Small intestine (tissue), 7 donors: ENCODE results near the gene ARFGEF3. TPM values are rescaled to one million over a fixed set of nuclear protein-coding genes. Genes with fewer than 3 reads are reported as not detected.
"Not testable (repeated sequence)": the region's sequence is repeated elsewhere in the genome, so short reads cannot be mapped to it uniquely, and the experiment has no call there.

ENCODE experiments used
- DNase-seq, 2 donors: peaks; one replicate each; pipeline versions ENCODE4 v3.0.0 to v3.0.0-alpha.2; 2013
- FAIRE-seq: peaks from 2 replicates; lab custom pipeline; 2012; peaks lifted over from hg19 to GRCh38; lab: Jason Lieb, UNC
- H3K27ac ChIP-seq, 3 donors: one replicate each; pipeline ENCODE4 v1.5.1; 2013; ENCODE audit warnings: low read length in 2 of 3, mild to moderate bottlenecking in 2 of 3, control low read depth in 1 of 3, inconsistent platforms in 1 of 3, low read depth in 1 of 3, moderate library complexity in 1 of 3
- H3K27me3 ChIP-seq, 3 donors: one replicate each; pipeline ENCODE4 v1.6.1; 2013; ENCODE audit warnings: low read length in 3 of 3, inconsistent platforms in 1 of 3; ENCODE audit not compliant: control insufficient read depth in 3 of 3, insufficient read depth in 3 of 3
- H3K36me3 ChIP-seq, 3 donors: one replicate each; pipeline ENCODE4 v1.6.1; 2013; ENCODE audit warnings: low read length in 3 of 3, inconsistent platforms in 1 of 3, low read depth in 1 of 3, mild to moderate bottlenecking in 1 of 3, moderate library complexity in 1 of 3; ENCODE audit not compliant: control insufficient read depth in 3 of 3, insufficient read depth in 2 of 3
- H3K4me1 ChIP-seq, 3 donors: one replicate each; pipeline ENCODE4 v1.6.1; 2013; ENCODE audit warnings: low read length in 2 of 3, inconsistent platforms in 1 of 3, low read depth in 1 of 3, mild to moderate bottlenecking in 1 of 3, moderate library complexity in 1 of 3; ENCODE audit not compliant: control insufficient read depth in 3 of 3, insufficient read depth in 2 of 3
- H3K4me3 ChIP-seq, 3 donors: one replicate each; pipeline ENCODE4 v1.5.1; 2013; ENCODE audit warnings: low read length in 3 of 3, control low read depth in 1 of 3, inconsistent platforms in 1 of 3, low read depth in 1 of 3, mild to moderate bottlenecking in 1 of 3, moderate library complexity in 1 of 3
- H3K9me3 ChIP-seq, 2 donors: one replicate each; pipeline ENCODE4 v1.6.1; 2013; ENCODE audit warnings: low read depth in 1 of 2, low read length in 1 of 2; ENCODE audit not compliant: control insufficient read depth in 2 of 2, insufficient read depth in 1 of 2
- WGBS, 3 donors: extraction: QIAGEN DNeasy Blood & Tissue Kit; methylation state at CpG; one replicate each; pipeline ENCODE4 v1.1.7; 2013; 5-methylcytosine and 5-hydroxymethylcytosine counted together
- polyA plus RNA-seq, 4 donors: library from polyadenylated mRNA; stranded (reverse) in 3 of 4; unstranded in 1 of 4; fragments of 200-250 nt in 3 of 4; fragments of 120-200 nt in 1 of 4; gene quantifications; one replicate each; pipeline versions ENCODE4 v1.2.1 to v1.2.3, GENCODE V29; 2013
- donor health status: healthy with polysubstance abuse.
- donor health status: control.
- donor health status: control.
- donor health status: Bipolar disorder and iron deficiency.
- donor health status: healthy.

The ARFGEF3 gene
- polyA plus RNA-seq, 4 donors = 0.27 to 6.2 (median 2.9) TPM

DNA sequence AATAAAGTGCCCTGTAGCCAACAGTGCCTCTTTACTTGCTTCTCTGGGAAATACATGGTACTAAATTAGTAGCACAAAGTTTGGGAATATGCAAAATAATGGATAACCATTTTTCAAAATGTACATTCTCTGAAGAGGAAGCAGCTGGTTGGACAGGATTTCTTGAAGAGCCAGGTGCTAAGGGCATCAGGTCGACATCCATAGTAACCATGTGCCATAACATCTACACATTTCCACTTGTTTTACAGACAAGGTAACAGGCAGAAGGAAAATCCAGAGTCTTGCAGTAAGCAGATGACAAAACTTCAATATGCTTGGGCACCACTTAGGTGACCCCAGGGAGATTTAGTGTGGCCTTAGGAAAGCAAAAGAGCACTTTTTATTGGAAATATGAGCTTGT, 179.4 kb downstream of the ARFGEF3 start:
- no peak for FAIRE-seq
- no peaks in the 10 kb centered on the region for H3K4me1 ChIP-seq
- no peak for DNase-seq
- H3K4me3 ChIP-seq = no peak overlapping the region
- no peaks in the 10 kb centered on the region for H3K9me3 ChIP-seq
- WGBS, 3 donors = 69 to 74% (median 69%) methylated on average over 1 of the region's 1 CpG
- no peaks in the 10 kb centered on the region for H3K36me3 ChIP-seq
- H3K27me3 ChIP-seq = no peaks in the 10 kb centered on the region
- no peak overlapping the region for H3K27ac ChIP-seq

DNA sequence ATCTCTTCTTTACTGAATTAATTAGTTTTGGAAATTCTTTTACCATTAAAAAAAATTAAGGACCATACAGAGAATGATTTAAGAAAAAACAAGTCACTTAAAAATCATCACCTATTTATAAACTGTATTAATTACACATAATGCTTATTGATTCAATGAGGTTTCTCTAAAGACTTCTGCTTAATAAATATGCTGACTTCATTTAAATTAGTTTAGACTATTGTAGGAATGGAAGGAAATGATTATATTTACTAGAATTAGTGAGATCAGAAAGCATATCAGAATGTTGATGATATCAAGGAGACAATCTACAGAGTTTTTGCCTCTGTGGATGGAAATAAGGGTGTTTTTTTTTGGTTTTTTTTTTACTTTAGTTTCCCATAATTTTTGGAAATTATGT, 181.4 kb downstream of the ARFGEF3 start:
- no peaks in the 10 kb centered on the region for H3K9me3 ChIP-seq
- peak; percentile 67 for FAIRE-seq

DNA sequence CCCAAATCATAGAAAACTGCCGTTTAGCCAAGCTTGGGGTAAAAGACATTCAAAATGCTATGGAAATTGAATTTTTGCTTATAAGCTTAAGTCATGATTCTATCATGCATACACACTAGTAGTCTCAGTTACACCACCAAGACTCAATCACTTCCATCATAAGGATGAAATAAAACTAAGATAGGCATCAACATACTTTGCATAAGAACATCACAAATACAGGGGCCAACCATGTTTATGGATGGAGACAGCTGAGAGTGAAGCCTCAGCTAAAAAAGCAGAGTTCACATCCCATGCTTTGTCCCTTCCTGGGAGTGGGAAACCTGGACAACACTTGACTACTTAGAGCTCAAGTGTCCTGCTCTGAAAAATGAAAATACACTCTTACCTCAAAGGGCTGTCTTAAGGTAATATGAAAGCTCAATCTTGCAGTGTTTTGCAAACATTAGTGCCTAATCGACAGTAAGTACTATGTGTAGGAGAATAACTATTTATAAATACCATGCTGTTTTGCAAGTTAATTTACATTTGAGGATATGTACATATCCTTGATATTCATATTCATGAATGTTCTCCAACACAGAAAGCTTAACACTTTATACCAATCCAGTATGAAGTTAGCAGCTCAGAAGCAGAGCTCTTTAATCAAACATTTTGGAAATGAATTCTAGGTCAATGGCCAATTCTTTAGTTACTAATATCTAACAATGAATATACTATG, 184.0 kb downstream of the ARFGEF3 start:
- DNase-seq = no peak
- WGBS, 3 donors = 78 to 91% (median 80%) methylated on average over 2 of the region's 2 CpGs
- H3K4me3 ChIP-seq = no peak overlapping the region
- no peak for FAIRE-seq
- H3K36me3 ChIP-seq = no peaks in the 10 kb centered on the region
- H3K9me3 ChIP-seq = no peaks in the 10 kb centered on the region
- no peak overlapping the region for H3K27ac ChIP-seq
- no peaks in the 10 kb centered on the region for H3K4me1 ChIP-seq
- H3K27me3 ChIP-seq = no peaks in the 10 kb centered on the region

More for the DNA sequence above, 181.4 kb downstream of the ARFGEF3 start:
- H3K4me3 ChIP-seq = no peak overlapping the region
- no peaks in the 10 kb centered on the region for H3K27me3 ChIP-seq
- no peaks in the 10 kb centered on the region for H3K36me3 ChIP-seq
- no peak overlapping the region for H3K27ac ChIP-seq
- H3K4me1 ChIP-seq = no peaks in the 10 kb centered on the region
- DNase-seq = no peak

- Histone ChIP-seq H3K27me3 (no peaks in the 10 kb centered on the region), H3K27ac (no peak overlapping the region), H3K36me3 (no peaks in the 10 kb centered on the region), H3K4me3 (no peak overlapping the region), H3K9me3 (no peaks in the 10 kb centered on the region), H3K4me1 (no peaks in the 10 kb centered on the region)
- DNase-seq (no peak), FAIRE-seq (no peak)
- 66 to 77% (median 75%) methylated on average over 2 of the region's 2 CpGs for WGBS, 3 donors
Measured at GRCh38 chr6:138346302-138347195, 184.8 kb downstream of the ARFGEF3 start.

GRCh38 chr6:138347864-138348263, 186.1 kb downstream of the ARFGEF3 start:
- DNase-seq (no peak), FAIRE-seq (no peak)
- Histone ChIP-seq H3K36me3 (no peaks in the 10 kb centered on the region), H3K4me1 (no peaks in the 10 kb centered on the region), H3K4me3 (no peak overlapping the region), H3K9me3 (no peaks in the 10 kb centered on the region), H3K27me3 (no peaks in the 10 kb centered on the region), H3K27ac (no peak overlapping the region)
- WGBS, 3 donors = 66 to 82% (median 80%) methylated on average over 2 of the region's 2 CpGs

DNA sequence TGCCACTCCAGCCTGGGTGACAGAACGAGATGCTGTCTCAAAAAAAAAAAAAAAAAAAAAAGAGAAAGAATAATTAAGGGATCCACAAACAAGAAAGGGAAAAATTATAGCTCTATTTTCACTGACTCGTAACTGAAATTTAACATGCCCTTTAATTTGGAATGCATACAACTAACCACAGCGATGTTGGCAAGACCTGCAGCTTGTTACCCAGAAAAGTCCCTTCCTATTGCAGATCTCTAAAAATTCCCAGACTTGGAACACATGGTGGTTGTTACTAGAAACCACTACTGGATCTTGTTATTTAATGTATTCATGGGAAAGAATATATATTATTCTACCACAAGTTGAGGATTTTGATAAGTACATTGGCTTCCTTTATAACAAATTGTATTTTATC, 188.2 kb downstream of the ARFGEF3 start:
- H3K27me3 ChIP-seq = peaks cover 0 to 2% (median 0%) of the 10 kb centered on the region in 3 donors
- H3K4me1 ChIP-seq = no peaks in the 10 kb centered on the region
- WGBS, 3 donors = 88 to 97% (median 93%) methylated on average over 3 of the region's 3 CpGs
- no peaks in the 10 kb centered on the region for H3K36me3 ChIP-seq
- H3K4me3 ChIP-seq = no peak overlapping the region
- DNase-seq (no peak), FAIRE-seq (no peak)
- no peak overlapping the region for H3K27ac ChIP-seq
- no peaks in the 10 kb centered on the region for H3K9me3 ChIP-seq

DNA sequence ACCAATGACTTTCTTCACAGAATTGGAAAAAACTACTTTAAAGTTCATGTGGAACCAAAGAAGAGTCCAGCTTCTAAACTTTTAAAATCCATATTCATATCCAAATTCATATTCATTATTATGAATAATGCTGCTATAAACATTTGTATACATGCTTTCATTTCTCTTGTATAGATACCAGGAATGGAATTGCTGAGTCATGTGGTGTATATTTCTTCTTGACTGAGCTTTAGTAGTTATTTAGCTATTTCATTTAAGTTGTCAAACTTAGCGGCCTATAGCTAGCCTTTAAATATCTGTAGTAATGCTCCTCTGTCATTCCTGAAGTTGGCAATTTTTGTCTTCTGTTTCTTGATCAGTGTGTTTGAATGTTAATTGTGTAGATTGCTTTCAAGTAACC, 196.2 kb downstream of the ARFGEF3 start:
- FAIRE-seq (no peak), DNase-seq (no peak)
- WGBS, 3 donors = 94 to 97% (median 95%) methylated on average over 1 of the region's 1 CpG
- no peak overlapping the region for H3K27ac ChIP-seq
- peaks cover 0 to 2% (median 0%) of the 10 kb centered on the region in 3 donors for H3K27me3 ChIP-seq
- no peaks in the 10 kb centered on the region for H3K4me1 ChIP-seq
- H3K9me3 ChIP-seq = no peaks in the 10 kb centered on the region
- no peak overlapping the region for H3K4me3 ChIP-seq
- H3K36me3 ChIP-seq = no peaks in the 10 kb centered on the region

- H3K27ac ChIP-seq, H3K36me3 ChIP-seq, DNase-seq, FAIRE-seq, H3K4me1 ChIP-seq, H3K4me3 ChIP-seq, H3K27me3 ChIP-seq, H3K9me3 ChIP-seq: not testable (repeated sequence)
- WGBS, 3 donors = 90 to 92% (median 91%) methylated on average over 8 of the region's 8 CpGs
Measured at GRCh38 chr6:138368684-138369083, 206.9 kb downstream of the ARFGEF3 start.
